H9 (cell line): ENCODE measurements around the gene UNK. TPM values are rescaled to one million over a fixed set of nuclear protein-coding genes. Genes with fewer than 3 reads are reported as not detected.

Experiments
- DNase-seq: peaks from one replicate; pipeline ENCODE4 v3.0.0-alpha.2; 2017
- H2AFZ ChIP-seq: one replicate; pipeline ENCODE4 v1.6.1; 2013; ENCODE audit warnings: mild to moderate bottlenecking, low read length, control low read depth, moderate library complexity
- H2AK5ac ChIP-seq: 2 replicates; pipeline ENCODE4 v1.6.1; 2013; ENCODE audit warnings: low read length, control low read depth, mixed read lengths; ENCODE audit not compliant: insufficient read length
- H2BK120ac ChIP-seq: one replicate; pipeline ENCODE4 v1.6.1; 2013; ENCODE audit warnings: low read depth, mild to moderate bottlenecking, low read length, control low read depth, inconsistent platforms; ENCODE audit not compliant: poor library complexity, severe bottlenecking
- H2BK12ac ChIP-seq: 2 replicates; pipeline ENCODE4 v1.6.1; 2013; ENCODE audit warnings: low read length, control low read depth, mixed read lengths, low read depth; ENCODE audit not compliant: insufficient read length
- H2BK15ac ChIP-seq: 2 replicates; pipeline ENCODE4 v1.6.1; 2013; ENCODE audit warnings: low read depth, low read length, control low read depth
- H2BK20ac ChIP-seq: one replicate; pipeline ENCODE4 v1.6.1; 2013; ENCODE audit warnings: low read depth, mild to moderate bottlenecking, low read length, control low read depth, inconsistent platforms; ENCODE audit not compliant: poor library complexity, severe bottlenecking
- H2BK5ac ChIP-seq: 2 replicates; pipeline ENCODE4 v1.6.1; 2013; ENCODE audit warnings: low read length, control low read depth, mixed read lengths; ENCODE audit not compliant: insufficient read length
- H3K14ac ChIP-seq: 2 replicates; pipeline ENCODE4 v1.6.1; 2013; ENCODE audit warnings: low read length, control low read depth; ENCODE audit not compliant: insufficient read depth
- H3K18ac ChIP-seq: 2 replicates; pipeline ENCODE4 v1.6.1; 2013; ENCODE audit warnings: low read depth, mild to moderate bottlenecking, mixed read lengths, low read length, control low read depth; ENCODE audit not compliant: insufficient read length
- H3K23ac ChIP-seq: 2 replicates; pipeline ENCODE4 v1.6.1; 2013; ENCODE audit warnings: low read length, control low read depth, mixed read lengths, low read depth; ENCODE audit not compliant: insufficient read length
- H3K23me2 ChIP-seq: 2 replicates; pipeline ENCODE4 v1.6.1; 2013; ENCODE audit warnings: low read depth, mild to moderate bottlenecking, mixed read lengths, low read length, control low read depth; ENCODE audit not compliant: insufficient read length, poor library complexity, severe bottlenecking
- H3K27ac ChIP-seq: 2 replicates; pipeline ENCODE4 v1.5.1; 2013; ENCODE audit warnings: low read length, control low read depth, mixed read lengths, low read depth; ENCODE audit not compliant: insufficient read length
- H3K27me3 ChIP-seq: 2 replicates; pipeline ENCODE4 v1.6.1; 2013; ENCODE audit warnings: low read length, control low read depth, inconsistent platforms; ENCODE audit not compliant: insufficient read depth
- H3K4ac ChIP-seq: 2 replicates; pipeline ENCODE4 v1.6.1; 2013; ENCODE audit warnings: low read depth, mild to moderate bottlenecking, control low read depth, inconsistent platforms, low read length, moderate library complexity
- H3K4me1 ChIP-seq: 2 replicates; pipeline ENCODE4 v1.6.1; 2013; ENCODE audit warnings: low read length, control low read depth, inconsistent platforms; ENCODE audit not compliant: insufficient read depth
- H3K4me2 ChIP-seq: 2 replicates; pipeline ENCODE4 v1.6.1; 2013; ENCODE audit warnings: low read length, control low read depth, mixed read lengths; ENCODE audit not compliant: insufficient read length, insufficient read depth
- H3K56ac ChIP-seq: 2 replicates; pipeline ENCODE4 v1.6.1; 2013; ENCODE audit warnings: low read depth, mild to moderate bottlenecking, mixed read lengths, low read length, control low read depth; ENCODE audit not compliant: insufficient read length
- H3K79me1 ChIP-seq: 2 replicates; pipeline ENCODE4 v1.6.1; 2013; ENCODE audit warnings: low read depth, mild to moderate bottlenecking, moderate library complexity, low read length, control low read depth, inconsistent platforms; ENCODE audit not compliant: insufficient read depth, poor library complexity, severe bottlenecking
- H3K79me2 ChIP-seq: 2 replicates; pipeline ENCODE4 v1.6.1; 2013; ENCODE audit warnings: low read length, control low read depth, inconsistent platforms; ENCODE audit not compliant: insufficient read depth
- H3K9ac ChIP-seq: 2 replicates; pipeline ENCODE4 v1.6.1; 2013; ENCODE audit warnings: low read length, control low read depth, mixed read lengths; ENCODE audit not compliant: insufficient read length; ENCODE audit errors: extremely low read depth
- H3K9me3 ChIP-seq: one replicate; pipeline ENCODE4 v1.6.1; 2013; ENCODE audit warnings: low read depth, low read length, inconsistent platforms; ENCODE audit not compliant: control insufficient read depth
- H3T11ph ChIP-seq: one replicate; pipeline ENCODE4 v1.6.1; 2013; ENCODE audit warnings: mild to moderate bottlenecking, low read length, control low read depth, inconsistent platforms
- H4K20me1 ChIP-seq: one replicate; pipeline ENCODE4 v1.6.1; 2013; ENCODE audit not compliant: control insufficient read depth, insufficient read length, insufficient read depth
- H4K5ac ChIP-seq: 2 replicates; pipeline ENCODE4 v1.6.1; 2013; ENCODE audit warnings: low read depth, mild to moderate bottlenecking, mixed read lengths, low read length, control low read depth; ENCODE audit not compliant: insufficient read length
- H4K8ac ChIP-seq: replicated peaks from 2 replicates; pipeline ENCODE4 v1.6.1; 2013; ENCODE audit warnings: low read length, control low read depth, mixed read lengths, low read depth; ENCODE audit not compliant: insufficient read length
- H4K91ac ChIP-seq: 2 replicates; pipeline ENCODE4 v1.6.1; 2013; ENCODE audit warnings: low read depth, mild to moderate bottlenecking, moderate library complexity, mixed read lengths, low read length, control low read depth; ENCODE audit not compliant: insufficient read length
- H3K27ac Mint-ChIP-seq, 3 experiments: 2 replicates in 2 of 3; 3 replicates in 1 of 3; pipeline ENCODE4 v1.8.0; 2020 to 2021; ENCODE audit warnings: mixed read lengths in 3 of 3, mild to moderate bottlenecking in 1 of 3, moderate library complexity in 1 of 3
- H3K27me3 Mint-ChIP-seq: 2 replicates; pipeline ENCODE4 v1.8.0; 2021; ENCODE audit warnings: low read depth, mild to moderate bottlenecking, moderate library complexity, mixed read lengths
- H3K36me3 Mint-ChIP-seq, 3 experiments: 2 replicates in 2 of 3; 3 replicates in 1 of 3; pipeline ENCODE4 v1.8.0; 2020 to 2021; ENCODE audit warnings: low read depth in 3 of 3, mixed read lengths in 3 of 3; ENCODE audit not compliant: insufficient read depth in 1 of 3
- H3K4me1 Mint-ChIP-seq, 2 experiments: 2 replicates each; pipeline ENCODE4 v1.8.0; 2020; ENCODE audit warnings: mixed read lengths in 2 of 2
- H3K4me3 Mint-ChIP-seq, 2 experiments: 2 replicates in 1 of 2; 3 replicates in 1 of 2; pipeline ENCODE4 v1.8.0; 2020 to 2021; ENCODE audit warnings: mild to moderate bottlenecking in 2 of 2, mixed read lengths in 2 of 2, moderate library complexity in 1 of 2
- H3K9me3 Mint-ChIP-seq, 2 experiments: 2 replicates in 1 of 2; 3 replicates in 1 of 2; pipeline ENCODE4 v1.8.0; 2020; ENCODE audit warnings: mild to moderate bottlenecking in 2 of 2, mixed read lengths in 2 of 2, moderate library complexity in 1 of 2
- CTCF ChIP-seq: fragments of 200-600 bp; sonication (generic); conservative IDR thresholded peaks from 3 replicates; pipeline ENCODE4 v1.8.0; 2021; ENCODE audit warnings: antibody characterized with exemption, mild to moderate bottlenecking
- WGBS: extraction: QIAGEN DNeasy Blood & Tissue Kit; methylation state at CpG from one replicate; pipeline ENCODE4 v1.1.7; 2013; ENCODE audit warnings: missing lambda C conversion rate, low lambda C conversion rate, mixed read lengths; ENCODE audit not compliant: insufficient read length; ENCODE audit errors: extremely low coverage; 5-methylcytosine and 5-hydroxymethylcytosine counted together
- total RNA-seq: library from RNA; stranded (reverse); gene quantifications from 2 replicates; pipeline ENCODE4 v1.2.1, GENCODE V29; 2021

Gene UNK
- total RNA-seq, 1 experiment from 2014 or later: 36.4 TPM

GRCh38 chr17:75812096-75813013 lies 27.7 kb downstream of the UNK start:
- no peak overlapping the region for H3K27ac ChIP-seq
- no peaks in the 10 kb centered on the region for H3K79me1 ChIP-seq
- no peak overlapping the region for H2BK20ac ChIP-seq
- no peak overlapping the region for H3K14ac ChIP-seq
- H4K91ac ChIP-seq: no peak overlapping the region
- no peak overlapping the region for H3K23ac ChIP-seq
- H2AK5ac ChIP-seq: no peak overlapping the region
- no peak overlapping the region for H2BK12ac ChIP-seq
- H2BK120ac ChIP-seq: no peak overlapping the region
- no peaks in the 10 kb centered on the region for H3K4me1 Mint-ChIP-seq
- H3K56ac ChIP-seq: no peak overlapping the region
- no peaks in the 10 kb centered on the region for H3K27me3 ChIP-seq
- H3K23me2 ChIP-seq: no peaks in the 10 kb centered on the region
- H3K4ac ChIP-seq: no peak overlapping the region
- H3K9me3 ChIP-seq: no peaks in the 10 kb centered on the region
- peaks cover 9 to 62% (median 57%) of the 10 kb centered on the region in 3 experiments; a peak in 6 of 7 replicates for H3K36me3 Mint-ChIP-seq
- no peaks in the 10 kb centered on the region for H3K79me2 ChIP-seq
- no peak overlapping the region for H3K9ac ChIP-seq
- H2BK5ac ChIP-seq: no peak overlapping the region
- no peaks in the 10 kb centered on the region for H3K27me3 Mint-ChIP-seq
- no peak overlapping the region for H3K27ac Mint-ChIP-seq
- H4K5ac ChIP-seq: no peak overlapping the region
- H4K8ac ChIP-seq: no peak overlapping the region
- no CpG with 5 or more reads among the region's 27 CpGs for WGBS
- peak; percentile 24 for DNase-seq
- H2BK15ac ChIP-seq: no peak overlapping the region
- no peak overlapping the region for H3T11ph ChIP-seq
- no peak overlapping the region for H3K18ac ChIP-seq
- no peaks in the 10 kb centered on the region for H3K9me3 Mint-ChIP-seq
- no peak overlapping the region for H2AFZ ChIP-seq
- no peak overlapping the region for H3K4me2 ChIP-seq
- no peaks in the 10 kb centered on the region for H4K20me1 ChIP-seq
- no peak overlapping the region for H3K4me3 Mint-ChIP-seq
- no peak for TF ChIP-seq CTCF
- H3K4me1 ChIP-seq: no peaks in the 10 kb centered on the region
